ENCODE data around the gene MSRB2. TPM values are rescaled to one million over a fixed set of nuclear protein-coding genes. Genes with fewer than 3 reads are reported as not detected.
A peak's percentile ranks its signal among the peaks of the same experiment; 100 is the strongest.

The MSRB2 gene
- total RNA-seq, result 16.9 and 19.0 TPM in 2 replicates
- 31.9 and 33.0 TPM in 2 replicates for polyA plus RNA-seq
- 32.6 and 35.9 TPM in 2 replicates for polyA plus RNA-seq (2012)
- 2.4 and 25.0 TPM in 2 replicates for polyA minus RNA-seq (ENCODE audit: low replicate concordance)

DNA sequence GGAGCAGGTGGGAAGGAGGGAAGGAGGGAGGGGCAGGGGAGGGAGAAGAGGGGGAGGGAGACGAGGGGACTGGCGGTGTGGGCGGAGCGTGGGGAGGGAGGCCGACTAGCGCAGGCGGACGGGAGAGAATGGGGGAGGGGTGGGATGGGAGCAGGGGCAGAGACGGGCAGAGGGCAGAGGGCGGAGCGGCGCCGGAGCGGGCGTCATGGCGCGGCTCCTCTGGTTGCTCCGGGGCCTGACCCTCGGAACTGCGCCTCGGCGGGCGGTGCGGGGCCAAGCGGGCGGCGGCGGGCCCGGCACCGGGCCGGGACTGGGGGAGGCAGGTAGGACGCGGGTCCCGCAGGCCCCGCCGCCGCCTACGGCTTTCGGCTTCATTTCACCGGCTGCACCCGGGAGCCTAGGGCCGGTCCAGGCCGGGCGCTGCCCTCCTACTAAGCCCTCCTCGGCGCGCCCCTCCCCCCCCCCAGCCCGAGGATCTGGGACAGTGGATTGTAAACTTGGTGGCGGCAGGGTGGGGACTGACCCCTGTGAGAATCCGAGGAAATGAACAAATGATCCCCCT, at the start of gene MSRB2:
Gene MSRB2 (plus strand): TSS at position 176 of the 562 bp plus-strand sequence. CDS start 30 bp downstream, at position 206.
- Histone ChIP-seq H3K79me2 (ENCODE audit: control insufficient read depth, insufficient read depth, low read length) (peaks cover 6% of the 10 kb centered on the region), H3K4me3 (replicated peaks in 1 of 4; ENCODE audit: control extremely low read depth in 1 of 4, insufficient read depth in 1 of 4, low read depth in 3 of 4, low read length in 4 of 4) (peak within 1 kb of the TSS; percentile 54 to 88 (median 62)), H3K27me3 (ENCODE audit: control insufficient read depth, insufficient read depth, low read length) (no peaks in the 10 kb centered on the region), H4K20me1 (ENCODE audit: control insufficient read depth, extremely low read depth, insufficient read depth, low read length) (no peaks in the 10 kb centered on the region), H3K4me2 (ENCODE audit: extremely low read depth, insufficient read depth, low read length) (peak within 1 kb of the TSS; percentile 85), H3K9ac (ENCODE audit: insufficient read depth, low read length) (peak within 1 kb of the TSS; percentile 75), H3K4me1 (ENCODE audit: control insufficient read depth, extremely low read depth, insufficient read depth, low read length) (peaks cover 4% of the 10 kb centered on the region), H3K36me3 (ENCODE audit: control insufficient read depth, insufficient read depth, low read length) (no peaks in the 10 kb centered on the region), H3K9me3 (ENCODE audit: control insufficient read depth, insufficient read depth, low read depth, low read length) (no peaks in the 10 kb centered on the region), H2AFZ (ENCODE audit: low read length) (peak within 1 kb of the TSS; percentile 45), H3K27ac (ENCODE audit: insufficient read depth, low read length) (peak within 1 kb of the TSS; percentile 79)
- TF ChIP-seq, protein P1, sequence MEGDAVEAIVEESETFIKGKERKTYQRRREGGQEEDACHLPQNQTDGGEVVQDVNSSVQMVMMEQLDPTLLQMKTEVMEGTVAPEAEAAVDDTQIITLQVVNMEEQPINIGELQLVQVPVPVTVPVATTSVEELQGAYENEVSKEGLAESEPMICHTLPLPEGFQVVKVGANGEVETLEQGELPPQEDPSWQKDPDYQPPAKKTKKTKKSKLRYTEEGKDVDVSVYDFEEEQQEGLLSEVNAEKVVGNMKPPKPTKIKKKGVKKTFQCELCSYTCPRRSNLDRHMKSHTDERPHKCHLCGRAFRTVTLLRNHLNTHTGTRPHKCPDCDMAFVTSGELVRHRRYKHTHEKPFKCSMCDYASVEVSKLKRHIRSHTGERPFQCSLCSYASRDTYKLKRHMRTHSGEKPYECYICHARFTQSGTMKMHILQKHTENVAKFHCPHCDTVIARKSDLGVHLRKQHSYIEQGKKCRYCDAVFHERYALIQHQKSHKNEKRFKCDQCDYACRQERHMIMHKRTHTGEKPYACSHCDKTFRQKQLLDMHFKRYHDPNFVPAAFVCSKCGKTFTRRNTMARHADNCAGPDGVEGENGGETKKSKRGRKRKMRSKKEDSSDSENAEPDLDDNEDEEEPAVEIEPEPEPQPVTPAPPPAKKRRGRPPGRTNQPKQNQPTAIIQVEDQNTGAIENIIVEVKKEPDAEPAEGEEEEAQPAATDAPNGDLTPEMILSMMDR (conservative IDR thresholded peaks at IDR 0.05 in 1 of 2, IDR thresholded peaks at IDR 0.05 in 1 of 2; ENCODE audit: low read depth in 1 of 2, low read length in 2 of 2), result no peak
- TF ChIP-seq EZH2 (IDR thresholded peaks at IDR 0.05; ENCODE audit: low read length, missing control alignments), result no peak
- DNase-seq (ENCODE audit: low read depth in 2 of 2), result peak; percentile 92 to 97

DNA sequence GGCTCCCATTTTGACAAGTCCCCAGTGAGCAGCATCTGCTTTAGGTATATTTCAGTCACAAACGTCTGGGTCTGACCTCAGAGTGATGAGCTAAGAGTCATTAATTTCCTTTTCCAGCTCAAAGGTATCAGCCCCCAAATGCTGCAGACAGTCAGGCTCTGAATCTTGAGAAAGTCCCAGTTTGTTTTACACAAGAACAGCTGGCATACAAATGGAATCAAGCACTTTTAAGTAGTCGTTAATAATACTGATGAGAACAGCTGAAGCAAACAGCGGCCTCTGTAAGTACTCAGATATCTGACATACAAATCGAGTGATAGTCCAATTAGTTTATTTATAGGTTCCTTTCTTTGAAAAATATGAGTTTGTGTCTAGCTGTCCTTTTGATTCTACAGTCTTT, 49.4 kb upstream of the MSRB2 start:
- Histone ChIP-seq H3K9me3 (ENCODE audit: control insufficient read depth, insufficient read depth, low read depth, low read length) (no peaks in the 10 kb centered on the region), H3K4me3 (replicated peaks in 1 of 4; ENCODE audit: control extremely low read depth in 1 of 4, insufficient read depth in 1 of 4, low read depth in 3 of 4, low read length in 4 of 4) (no peak overlapping the region), H3K4me1 (ENCODE audit: control insufficient read depth, extremely low read depth, insufficient read depth, low read length) (no peaks in the 10 kb centered on the region), H3K9ac (ENCODE audit: insufficient read depth, low read length) (no peak overlapping the region), H2AFZ (ENCODE audit: low read length) (no peak overlapping the region), H3K27ac (ENCODE audit: insufficient read depth, low read length) (no peak overlapping the region), H3K36me3 (ENCODE audit: control insufficient read depth, insufficient read depth, low read length) (no peaks in the 10 kb centered on the region), H3K4me2 (ENCODE audit: extremely low read depth, insufficient read depth, low read length) (no peak overlapping the region), H4K20me1 (ENCODE audit: control insufficient read depth, extremely low read depth, insufficient read depth, low read length) (no peaks in the 10 kb centered on the region), H3K27me3 (ENCODE audit: control insufficient read depth, insufficient read depth, low read length) (no peaks in the 10 kb centered on the region), H3K79me2 (ENCODE audit: control insufficient read depth, insufficient read depth, low read length) (no peaks in the 10 kb centered on the region)
- no peak for TF ChIP-seq EZH2 (IDR thresholded peaks at IDR 0.05; ENCODE audit: low read length, missing control alignments)
- TF ChIP-seq, protein P1 (conservative IDR thresholded peaks at IDR 0.05 in 1 of 2, IDR thresholded peaks at IDR 0.05 in 1 of 2; ENCODE audit: low read depth in 1 of 2, low read length in 2 of 2), result no peak
- DNase-seq (ENCODE audit: low read depth in 2 of 2), result no peak

DNA sequence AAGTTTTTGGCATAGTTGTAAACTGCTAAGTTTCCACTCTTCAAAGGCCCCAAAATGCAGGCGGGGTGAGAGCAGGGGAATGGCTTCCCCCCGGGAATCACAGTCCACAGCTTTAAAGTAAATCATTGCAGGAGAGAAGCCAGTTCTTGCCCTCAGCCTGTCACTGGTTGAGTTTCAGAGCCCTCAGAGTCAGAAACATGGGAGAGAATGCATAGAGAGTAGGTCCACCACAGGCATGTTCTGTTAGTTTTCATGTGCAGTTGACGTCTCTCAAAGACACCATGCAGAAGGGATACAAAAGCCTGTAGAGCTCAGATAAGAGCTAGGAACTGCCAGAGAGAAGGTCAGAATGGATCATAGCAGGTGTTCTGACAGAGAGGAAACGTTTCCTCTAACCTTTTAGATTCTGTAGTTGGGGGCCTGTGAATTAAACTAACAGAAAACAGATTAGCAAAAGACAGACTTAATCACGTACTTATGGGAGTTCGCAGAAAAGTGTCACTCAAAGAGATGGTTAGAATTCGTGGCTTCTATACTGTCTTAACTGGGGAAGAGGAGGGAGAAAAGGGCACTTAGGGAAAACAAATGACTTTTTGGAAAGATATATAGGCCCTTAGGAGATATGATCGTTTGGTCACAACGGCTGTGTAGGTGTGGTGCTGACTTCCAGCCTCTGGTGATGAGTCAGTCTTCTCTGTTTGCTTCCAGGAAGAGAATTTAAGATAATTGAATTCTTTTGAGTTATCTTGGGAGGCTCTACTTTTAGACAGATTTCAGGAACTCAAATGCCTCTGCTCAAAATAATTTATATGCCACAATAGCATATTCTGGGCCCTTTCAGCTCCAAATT, 48.0 kb upstream of the MSRB2 start:
- DNase-seq (ENCODE audit: low read depth in 2 of 2), result peak; percentile 12 to 31

More for the DNA sequence above, 48.0 kb upstream of the MSRB2 start:
- Histone ChIP-seq H4K20me1 (ENCODE audit: control insufficient read depth, extremely low read depth, insufficient read depth, low read length) (no peaks in the 10 kb centered on the region), H3K4me2 (ENCODE audit: extremely low read depth, insufficient read depth, low read length) (no peak overlapping the region), H3K9ac (ENCODE audit: insufficient read depth, low read length) (no peak overlapping the region), H3K27me3 (ENCODE audit: control insufficient read depth, insufficient read depth, low read length) (no peaks in the 10 kb centered on the region), H2AFZ (ENCODE audit: low read length) (no peak overlapping the region), H3K27ac (ENCODE audit: insufficient read depth, low read length) (no peak overlapping the region), H3K4me1 (ENCODE audit: control insufficient read depth, extremely low read depth, insufficient read depth, low read length) (no peaks in the 10 kb centered on the region), H3K36me3 (ENCODE audit: control insufficient read depth, insufficient read depth, low read length) (no peaks in the 10 kb centered on the region), H3K79me2 (ENCODE audit: control insufficient read depth, insufficient read depth, low read length) (no peaks in the 10 kb centered on the region), H3K9me3 (ENCODE audit: control insufficient read depth, insufficient read depth, low read depth, low read length) (no peaks in the 10 kb centered on the region), H3K4me3 (replicated peaks in 1 of 4; ENCODE audit: control extremely low read depth in 1 of 4, insufficient read depth in 1 of 4, low read depth in 3 of 4, low read length in 4 of 4) (no peak overlapping the region)
- TF ChIP-seq, protein P1 (conservative IDR thresholded peaks at IDR 0.05 in 1 of 2, IDR thresholded peaks at IDR 0.05 in 1 of 2; ENCODE audit: low read depth in 1 of 2, low read length in 2 of 2), result no peak
- TF ChIP-seq EZH2 (IDR thresholded peaks at IDR 0.05; ENCODE audit: low read length, missing control alignments), result no peak

Measured in fibroblast of lung (primary cell).